ENCODE results near the gene HBP1. TPM values are rescaled to one million over a fixed set of nuclear protein-coding genes. Genes with fewer than 3 reads are reported as not detected.

Gene HBP1
- 10 to 100 TPM; 17.2 to 17.6 TPM for total RNA-seq
- 52.3 TPM for polyA plus RNA-seq

GRCh38 chr7:107168233-107169119 is at the start of gene HBP1:
TSS of gene HBP1 (plus strand) at chr7:107169003. CDS start at chr7:107179894, 10,891 bp downstream.
- Mint-ChIP-seq H3K9me3 (no peaks in the 10 kb centered on the region), H3K36me3 (peaks cover 0 to 31% (median 0%) of the 10 kb centered on the region in 3 donors), H3K4me3 (peak within 1 kb of the TSS; percentile 94 to 100 (median 97)), H3K27ac (peak within 1 kb of the TSS; percentile 96 to 100 (median 100)), H3K27me3 (peaks cover 13 to 14% of the 10 kb centered on the region in 2 donors), H3K4me1 (peaks cover 43 to 59% (median 48%) of the 10 kb centered on the region in 3 donors)
- ChIA-PET CTCF (interaction anchor here (0.7 to 4.1 kb wide), 15 partner anchors 11 to 575 kb away, joined by 3 to 26 read pairs (median 4); partner anchors contain the start of genes CBLL1 and CCDC71L), POLR2A (interaction anchor here (0.6 to 3.7 kb wide), 28 partner anchors 9 to 1720 kb away, joined by 3 to 40 read pairs (median 5); partner anchors contain the start of genes CBLL1, CCDC71L, COG5 and DLD)
- peaks cover 32% of the 10 kb centered on the region for H3K4me1 ChIP-seq (ENCODE audit: insufficient read depth, low read length)
- no peaks in the 10 kb centered on the region for H3K9me3 ChIP-seq (ENCODE audit: low read length)
- H3K27me3 ChIP-seq (ENCODE audit: insufficient read depth, low read length, poor library complexity, severe bottlenecking) = no peaks in the 10 kb centered on the region
- peak; percentile 94 to 99 (median 99) for DNase-seq
- H3K27ac ChIP-seq (ENCODE audit: low read depth, low read length) = peak within 1 kb of the TSS; percentile 94
- peak within 1 kb of the TSS; percentile 84 for H3K4me3 ChIP-seq (ENCODE audit: low read length)
- no peaks in the 10 kb centered on the region for H3K36me3 ChIP-seq (ENCODE audit: insufficient read depth, low read length)

GRCh38 chr7:107119376-107120105 is 49.3 kb upstream of the HBP1 start:
- DNase-seq = no peak
- Mint-ChIP-seq H3K27ac (no peak overlapping the region), H3K4me1 (no peaks in the 10 kb centered on the region), H3K4me3 (no peak overlapping the region), H3K36me3 (no peaks in the 10 kb centered on the region), H3K9me3 (no peaks in the 10 kb centered on the region), H3K27me3 (no peaks in the 10 kb centered on the region)
- Histone ChIP-seq H3K36me3 (ENCODE audit: insufficient read depth, low read length) (no peaks in the 10 kb centered on the region), H3K4me3 (ENCODE audit: low read length) (no peak overlapping the region), H3K27ac (ENCODE audit: low read depth, low read length) (no peak overlapping the region), H3K27me3 (ENCODE audit: insufficient read depth, low read length, poor library complexity, severe bottlenecking) (no peaks in the 10 kb centered on the region), H3K9me3 (ENCODE audit: low read length) (no peaks in the 10 kb centered on the region), H3K4me1 (ENCODE audit: insufficient read depth, low read length) (no peaks in the 10 kb centered on the region)
- ChIA-PET CTCF (no interaction called here), POLR2A (no interaction called here)

GRCh38 chr7:107122486-107122911 is 46.3 kb upstream of the HBP1 start:
- ChIA-PET POLR2A (interaction anchor here (0.8 kb wide), 1 partner anchor 46 kb away, joined by 3 read pairs; the partner anchor contains the start of gene HBP1), CTCF (interaction anchor here (1.2 kb wide), 1 partner anchor 28 kb away, joined by 3 read pairs; no protein-coding TSS in a partner anchor)
- no peaks in the 10 kb centered on the region for H3K27me3 Mint-ChIP-seq
- H3K4me3 Mint-ChIP-seq = no peak overlapping the region
- no peak overlapping the region for H3K27ac Mint-ChIP-seq
- H3K4me1 Mint-ChIP-seq = peaks cover 16 to 20% (median 19%) of the 10 kb centered on the region in 3 donors
- no peak overlapping the region for H3K4me3 ChIP-seq (ENCODE audit: low read length)
- H3K36me3 ChIP-seq (ENCODE audit: insufficient read depth, low read length) = no peaks in the 10 kb centered on the region
- H3K36me3 Mint-ChIP-seq = peaks cover 0 to 2% (median 0%) of the 10 kb centered on the region in 3 donors
- H3K27ac ChIP-seq (ENCODE audit: low read depth, low read length) = no peak overlapping the region
- H3K27me3 ChIP-seq (ENCODE audit: insufficient read depth, low read length, poor library complexity, severe bottlenecking) = no peaks in the 10 kb centered on the region
- peaks cover 15% of the 10 kb centered on the region for H3K4me1 ChIP-seq (ENCODE audit: insufficient read depth, low read length)
- H3K9me3 ChIP-seq (ENCODE audit: low read length) = no peaks in the 10 kb centered on the region
- no peak for DNase-seq
- no peaks in the 10 kb centered on the region for H3K9me3 Mint-ChIP-seq

GRCh38 chr7:107123392-107123791 is 45.4 kb upstream of the HBP1 start:
- Histone ChIP-seq H3K4me1 (ENCODE audit: insufficient read depth, low read length) (peaks cover 15% of the 10 kb centered on the region), H3K9me3 (ENCODE audit: low read length) (no peaks in the 10 kb centered on the region), H3K27ac (ENCODE audit: low read depth, low read length) (no peak overlapping the region), H3K4me3 (ENCODE audit: low read length) (no peak overlapping the region), H3K27me3 (ENCODE audit: insufficient read depth, low read length, poor library complexity, severe bottlenecking) (no peaks in the 10 kb centered on the region), H3K36me3 (ENCODE audit: insufficient read depth, low read length) (no peaks in the 10 kb centered on the region)
- H3K27me3 Mint-ChIP-seq = no peaks in the 10 kb centered on the region
- peaks cover 17 to 21% (median 19%) of the 10 kb centered on the region in 3 donors for H3K4me1 Mint-ChIP-seq
- H3K9me3 Mint-ChIP-seq = no peaks in the 10 kb centered on the region
- no peak overlapping the region for H3K27ac Mint-ChIP-seq
- POLR2A ChIA-PET = no interaction called here
- no peak overlapping the region for H3K4me3 Mint-ChIP-seq
- DNase-seq = no peak
- H3K36me3 Mint-ChIP-seq = peaks cover 0 to 2% (median 0%) of the 10 kb centered on the region in 3 donors
- CTCF ChIA-PET = interaction anchor here (1.2 to 1.4 kb wide), 3 partner anchors 9 to 28 kb away, joined by 3 read pairs; no protein-coding TSS in a partner anchor

GRCh38 chr7:107125475-107125874 is 43.3 kb upstream of the HBP1 start:
- H3K27me3 ChIP-seq (ENCODE audit: insufficient read depth, low read length, poor library complexity, severe bottlenecking) = no peaks in the 10 kb centered on the region
- Mint-ChIP-seq H3K27ac (peak overlapping the region; percentile 81 to 93 (median 88)), H3K9me3 (no peaks in the 10 kb centered on the region), H3K36me3 (peaks cover 0 to 2% (median 0%) of the 10 kb centered on the region in 3 donors), H3K4me1 (peaks cover 17 to 21% (median 19%) of the 10 kb centered on the region in 3 donors), H3K27me3 (no peaks in the 10 kb centered on the region), H3K4me3 (peak overlapping the region; percentile 71 to 94 (median 82))
- no peak for DNase-seq
- H3K36me3 ChIP-seq (ENCODE audit: insufficient read depth, low read length) = no peaks in the 10 kb centered on the region
- no peak overlapping the region for H3K27ac ChIP-seq (ENCODE audit: low read depth, low read length)
- ChIA-PET CTCF (no interaction called here), POLR2A (interaction anchor here (1.8 kb wide), 1 partner anchor 43 kb away, joined by 28 read pairs; the partner anchor contains the start of gene HBP1)
- peaks cover 15% of the 10 kb centered on the region for H3K4me1 ChIP-seq (ENCODE audit: insufficient read depth, low read length)
- no peak overlapping the region for H3K4me3 ChIP-seq (ENCODE audit: low read length)
- H3K9me3 ChIP-seq (ENCODE audit: low read length) = no peaks in the 10 kb centered on the region

GRCh38 chr7:107128217-107128616 is 40.6 kb upstream of the HBP1 start:
- ChIA-PET CTCF (no interaction called here), POLR2A (no interaction called here)
- Mint-ChIP-seq H3K36me3 (peaks cover 0 to 2% (median 0%) of the 10 kb centered on the region in 3 donors), H3K4me1 (peaks cover 17 to 21% (median 19%) of the 10 kb centered on the region in 3 donors), H3K9me3 (no peaks in the 10 kb centered on the region), H3K27ac (peak overlapping the region in 3 of 8 donors; percentile 8 to 61 (median 43)), H3K27me3 (no peaks in the 10 kb centered on the region), H3K4me3 (no peak overlapping the region)
- no peak for DNase-seq
- peaks cover 15% of the 10 kb centered on the region for H3K4me1 ChIP-seq (ENCODE audit: insufficient read depth, low read length)
- no peaks in the 10 kb centered on the region for H3K27me3 ChIP-seq (ENCODE audit: insufficient read depth, low read length, poor library complexity, severe bottlenecking)
- no peaks in the 10 kb centered on the region for H3K36me3 ChIP-seq (ENCODE audit: insufficient read depth, low read length)
- no peak overlapping the region for H3K4me3 ChIP-seq (ENCODE audit: low read length)
- no peak overlapping the region for H3K27ac ChIP-seq (ENCODE audit: low read depth, low read length)
- no peaks in the 10 kb centered on the region for H3K9me3 ChIP-seq (ENCODE audit: low read length)

GRCh38 chr7:107128748-107129147 is 40.1 kb upstream of the HBP1 start:
- Mint-ChIP-seq H3K9me3 (no peaks in the 10 kb centered on the region), H3K4me1 (peaks cover 17 to 21% (median 19%) of the 10 kb centered on the region in 3 donors), H3K27me3 (no peaks in the 10 kb centered on the region), H3K4me3 (no peak overlapping the region), H3K36me3 (peaks cover 0 to 2% (median 0%) of the 10 kb centered on the region in 3 donors), H3K27ac (peak overlapping the region in 2 of 8 donors; percentile 43 to 59)
- Histone ChIP-seq H3K4me1 (ENCODE audit: insufficient read depth, low read length) (peaks cover 15% of the 10 kb centered on the region), H3K4me3 (ENCODE audit: low read length) (no peak overlapping the region), H3K9me3 (ENCODE audit: low read length) (no peaks in the 10 kb centered on the region), H3K36me3 (ENCODE audit: insufficient read depth, low read length) (no peaks in the 10 kb centered on the region), H3K27ac (ENCODE audit: low read depth, low read length) (no peak overlapping the region), H3K27me3 (ENCODE audit: insufficient read depth, low read length, poor library complexity, severe bottlenecking) (no peaks in the 10 kb centered on the region)
- DNase-seq = no peak
- ChIA-PET CTCF (no interaction called here), POLR2A (no interaction called here)
